Esophagus muscularis mucosa (tissue), 4 donors: Measurements from ENCODE around the gene TTLL3. TPM values are rescaled to one million over a fixed set of nuclear protein-coding genes. Genes with fewer than 3 reads are reported as not detected.
"Not testable (repeated sequence)": the region's sequence is repeated elsewhere in the genome, so short reads cannot be mapped to it uniquely, and the experiment has no call there.

Experiments used
- DNase-seq: peaks from one replicate; pipeline ENCODE4 v3.0.0-alpha.2; 2017; ENCODE audit errors: extremely low spot score
- H3K27ac ChIP-seq, 4 donors: fragments of 200-600 bp; sonication (generic); replicated peaks in 1 of 4; 1 replicate in 3 of 4; 2 replicates in 1 of 4; pipeline ENCODE4 v1.5.1; 2016 to 2019; ENCODE audit warnings: mild to moderate bottlenecking in 1 of 4
- H3K27me3 ChIP-seq, 4 donors: fragments of 200-600 bp; sonication (generic); one replicate each; pipeline versions ENCODE4 v1.5.1 to v1.6.0; 2016 to 2019
- H3K36me3 ChIP-seq, 4 donors: fragments of 200-600 bp; sonication (generic); one replicate each; pipeline ENCODE4 v1.5.1; 2016 to 2019
- H3K4me1 ChIP-seq, 4 donors: fragments of 200-600 bp; sonication (generic); one replicate each; pipeline ENCODE4 v1.5.1; 2016 to 2019
- H3K4me3 ChIP-seq, 4 donors: fragments of 200-600 bp; sonication (generic); 1 replicate in 2 of 4; 2 replicates in 2 of 4; pipeline ENCODE4 v1.5.1; 2016 to 2019; ENCODE audit warnings: mild to moderate bottlenecking in 4 of 4, moderate library complexity in 1 of 4
- H3K9me3 ChIP-seq, 4 donors: fragments of 200-600 bp; sonication (generic); 1 replicate in 3 of 4; 2 replicates in 1 of 4; pipeline ENCODE4 v1.5.1; 2016 to 2019
- CTCF ChIP-seq, 3 experiments: fragments of 200-600 bp in 2 of 3; fragments of 450-650 bp in 1 of 3; sonication (generic) in 2 of 3; IDR thresholded peaks; one replicate each; pipeline ENCODE4 v1.5.1; 2017 to 2019; ENCODE audit warnings: antibody characterized with exemption in 3 of 3, mild to moderate bottlenecking in 2 of 3, moderate library complexity in 1 of 3
- EP300 ChIP-seq: sonication (generic); formaldehyde crosslinking; IDR thresholded peaks from one replicate; pipeline ENCODE4 v1.6.1; 2017; ENCODE audit warnings: antibody characterized with exemption
- POLR2A ChIP-seq: fragments of 450-650 bp; IDR thresholded peaks from one replicate; pipeline ENCODE4 v1.6.1; 2017; ENCODE audit warnings: antibody characterized with exemption, moderate library complexity, mild to moderate bottlenecking, low read depth
- POLR2AphosphoS5 ChIP-seq, 2 donors: sonication (generic); formaldehyde crosslinking; IDR thresholded peaks; one replicate each; pipeline ENCODE4 v1.6.1; 2017; ENCODE audit warnings: antibody characterized with exemption in 2 of 2
- WGBS: methylation state at CpG from one replicate; pipeline ENCODE4 v1.1.5; 2018; 5-methylcytosine and 5-hydroxymethylcytosine counted together
- intact Hi-C: fragments of 100-400 bp; cut with DNase I; formaldehyde crosslinking; loops from one replicate; pipeline ENCODE4 v1.15.1; 2023
- total RNA-seq, 4 donors: library from RNA; depleted of rRNA; stranded (reverse); fragments of >200 nt; gene quantifications; one replicate each; pipeline versions ENCODE4 v1.1.0 to v1.2.1, GENCODE V29; 2016

TTLL3 gene
- total RNA-seq, 4 donors from 2014 or later: 15.5 to 56.5 (median 25.6) TPM

- H3K9me3 ChIP-seq: no peaks in the 10 kb centered on the region
- peaks cover 7 to 33% (median 31%) of the 10 kb centered on the region in 4 donors for H3K36me3 ChIP-seq
- peaks cover 12 to 22% (median 18%) of the 10 kb centered on the region in 4 donors for H3K4me1 ChIP-seq
- WGBS: under 1% methylated on average over 22 of the region's 42 CpGs
- peak within 1 kb of the TSS; percentile 58 to 84 (median 68) for H3K4me3 ChIP-seq
- peak; percentile 99 for DNase-seq
- intact Hi-C loops: no loop called here
- TF ChIP-seq POLR2AphosphoS5 (IDR thresholded peaks at IDR 0.05): peak; percentile 90 to 93
- TF ChIP-seq CTCF (IDR thresholded peaks at IDR 0.05): peak in 1 of 3 experiments; percentile 4
- TF ChIP-seq EP300: no peak
- peak; percentile 9 for TF ChIP-seq POLR2A
- no peaks in the 10 kb centered on the region for H3K27me3 ChIP-seq
- peak within 1 kb of the TSS; percentile 80 to 92 (median 86) for H3K27ac ChIP-seq
These were observed 33.8 kb downstream of the TTLL3 start, which contains the start of gene RPUSD3 for GRCh38 chr3:9843715-9844438. RPUSD3 (minus strand) TSS chr3:9844008; CDS start chr3:9843990, 18 bp downstream.

DNA sequence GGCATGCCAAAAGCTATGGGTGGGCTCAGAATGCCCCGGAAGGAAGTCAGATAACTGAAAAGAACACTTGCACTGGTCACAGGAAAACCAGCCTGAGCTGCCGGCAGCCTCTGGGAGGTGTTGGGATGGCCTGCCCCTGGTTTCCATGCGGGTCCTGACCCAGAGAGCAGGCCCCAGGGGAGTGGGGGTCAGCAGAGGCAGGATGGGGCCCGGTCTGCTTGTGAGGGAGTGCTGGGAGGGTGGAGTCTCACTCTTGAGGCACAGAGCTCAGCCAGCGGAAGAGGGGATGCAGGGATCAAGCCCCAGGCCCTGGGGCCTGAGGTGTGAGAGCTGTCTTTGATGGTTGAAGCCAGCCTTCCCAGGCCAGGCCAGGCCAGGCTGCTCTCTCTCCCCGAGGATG lies 36.2 kb downstream of the TTLL3 start:
- peaks cover 7 to 9% (median 8%) of the 10 kb centered on the region in 4 donors for H3K36me3 ChIP-seq
- no peak for DNase-seq
- no peaks in the 10 kb centered on the region for H3K9me3 ChIP-seq
- TF ChIP-seq POLR2A (no peak), POLR2AphosphoS5 (IDR thresholded peaks at IDR 0.05) (no peak), CTCF (IDR thresholded peaks at IDR 0.05) (no peak), EP300 (no peak)
- H3K27me3 ChIP-seq: no peaks in the 10 kb centered on the region
- 71% methylated on average over 6 of the region's 6 CpGs for WGBS
- H3K27ac ChIP-seq: no peak overlapping the region
- no peak overlapping the region for H3K4me3 ChIP-seq
- peaks cover 12 to 22% (median 18%) of the 10 kb centered on the region in 4 donors for H3K4me1 ChIP-seq
- intact Hi-C loops: loop anchor here (5.0 kb wide), 1 partner anchor 71 kb away; the partner anchor contains the start of gene IL17RC

- Histone ChIP-seq H3K4me3 (no peak overlapping the region), H3K9me3 (no peaks in the 10 kb centered on the region), H3K4me1 (peaks cover 12 to 19% (median 17%) of the 10 kb centered on the region in 4 donors), H3K27me3 (no peaks in the 10 kb centered on the region), H3K36me3 (peaks cover 0 to 1% (median 0%) of the 10 kb centered on the region in 4 donors), H3K27ac (no peak overlapping the region)
- intact Hi-C loops: loop anchor here (5.0 kb wide), 1 partner anchor 70 kb away; the partner anchor contains the start of gene IL17RC
- DNase-seq: no peak
- 100% methylated on average over 2 of the region's 6 CpGs for WGBS
- TF ChIP-seq CTCF (IDR thresholded peaks at IDR 0.05) (no peak), POLR2A (no peak), POLR2AphosphoS5 (IDR thresholded peaks at IDR 0.05) (no peak), EP300 (no peak)
These were observed 36.9 kb downstream of the TTLL3 start for GRCh38 chr3:9846931-9847488.

- H3K4me3 ChIP-seq, H3K36me3 ChIP-seq, H3K27me3 ChIP-seq, H3K9me3 ChIP-seq, DNase-seq, H3K27ac ChIP-seq: not testable (repeated sequence)
- 75% methylated on average over 7 of the region's 9 CpGs for WGBS
- peaks cover 7 to 11% (median 9%) of the 10 kb centered on the region in 4 donors for H3K4me1 ChIP-seq
- intact Hi-C loops: loop anchor here (5.0 kb wide), 1 partner anchor 69 kb away; the partner anchor contains the start of gene IL17RC
These were observed 37.8 kb downstream of the TTLL3 start for GRCh38 chr3:9847870-9848269.

- H3K36me3 ChIP-seq, H3K27ac ChIP-seq, H3K4me1 ChIP-seq, DNase-seq, H3K9me3 ChIP-seq, H3K27me3 ChIP-seq, H3K4me3 ChIP-seq: not testable (repeated sequence)
- TF ChIP-seq CTCF (IDR thresholded peaks at IDR 0.05): peak; percentile 48 to 66 (median 56)
- peak in 1 of 2 donors; percentile 31 for TF ChIP-seq POLR2AphosphoS5 (IDR thresholded peaks at IDR 0.05)
- 36% methylated on average over 4 of the region's 4 CpGs for WGBS
- intact Hi-C loops: loop anchor here (5.0 kb wide), 1 partner anchor 68 kb away; the partner anchor contains the start of gene IL17RC
These were observed 38.8 kb downstream of the TTLL3 start for GRCh38 chr3:9848860-9849259.

DNA sequence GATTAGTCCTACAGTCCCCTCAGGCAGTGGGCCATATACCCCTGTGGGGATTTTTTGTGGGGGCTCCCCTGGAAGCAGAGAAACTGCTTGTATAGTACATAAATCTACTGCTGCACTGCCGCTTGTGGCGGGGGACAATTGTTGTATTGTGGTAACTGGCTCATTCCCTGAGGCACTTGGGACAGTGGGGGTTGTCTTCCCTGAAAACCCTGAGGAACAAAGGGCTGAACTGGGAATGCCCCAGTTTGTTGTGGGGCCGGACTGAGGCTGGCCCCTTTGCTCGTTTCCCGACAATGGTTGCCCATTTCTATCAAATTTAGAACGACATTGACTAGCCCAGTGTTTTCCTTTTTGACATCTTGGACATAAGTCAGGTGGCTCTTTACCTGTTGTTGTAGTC lies 41.3 kb downstream of the TTLL3 start:
- H3K9me3 ChIP-seq, H3K4me3 ChIP-seq, H3K4me1 ChIP-seq, DNase-seq, intact Hi-C loops, H3K27me3 ChIP-seq, H3K36me3 ChIP-seq: not testable (repeated sequence)
- peak overlapping the region in 1 of 4 donors; percentile 7 for H3K27ac ChIP-seq
- WGBS: 95% methylated on average over 5 of the region's 6 CpGs

DNA sequence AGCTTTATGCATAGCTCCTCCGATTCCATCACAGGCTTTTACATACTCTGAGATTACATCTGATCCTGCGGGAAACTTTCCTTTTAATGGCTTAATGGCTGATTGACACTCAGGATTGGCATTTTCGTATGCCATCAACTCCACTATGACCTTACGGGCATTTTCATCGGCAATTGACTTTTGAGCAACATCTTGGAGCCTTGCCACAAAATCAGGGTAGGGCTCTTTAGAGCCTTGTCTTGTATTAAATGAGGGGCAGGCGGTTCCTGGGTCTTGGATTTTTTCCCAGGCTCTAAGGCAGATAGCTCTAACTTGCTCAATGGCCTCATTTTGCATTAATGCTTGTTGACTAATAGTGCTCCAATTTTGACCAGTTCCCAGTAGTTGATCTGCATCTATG lies 41.9 kb downstream of the TTLL3 start:
- DNase-seq, H3K9me3 ChIP-seq, intact Hi-C loops, H3K4me3 ChIP-seq, H3K36me3 ChIP-seq, H3K4me1 ChIP-seq, H3K27me3 ChIP-seq: not testable (repeated sequence)
- 75% methylated on average over 6 of the region's 6 CpGs for WGBS
- peak overlapping the region in 1 of 4 donors; percentile 7 for H3K27ac ChIP-seq
